ELF-1 (cell line): ENCODE measurements around the gene DPT.

Experiments
- DNase-seq: peaks from one replicate; pipeline ENCODE4 v3.0.0-alpha.2; 2016; ENCODE audit warnings: low read depth, low spot score

Gene DPT

GRCh38 chr1:168664069-168664834 is 64.8 kb downstream of the DPT start:
- DNase-seq = no peak

GRCh38 chr1:168656485-168656884 is 72.5 kb downstream of the DPT start:
- no peak for DNase-seq

- no peak for DNase-seq
Measured at GRCh38 chr1:168654198-168654915, 74.6 kb downstream of the DPT start.

GRCh38 chr1:168653567-168653966 is 75.4 kb downstream of the DPT start:
- DNase-seq = no peak

GRCh38 chr1:168645721-168646120 is 83.3 kb downstream of the DPT start:
- DNase-seq = no peak
